KOPT-K1 (cell line): ENCODE measurements around the gene TM4SF20.
A peak's percentile ranks its signal among the peaks of the same experiment; 100 is the strongest.
"Not testable (repeated sequence)": the region's sequence is repeated elsewhere in the genome, so short reads cannot be mapped to it uniquely, and the experiment has no call there.

Source experiments
- H3K27ac ChIP-seq: fragments of 200-600 bp; sonication (generic); 2 replicates; pipeline ENCODE4 v1.5.1; 2016; ENCODE audit warnings: antibody characterized with exemption, mild to moderate bottlenecking, low read depth, low read length; ENCODE audit not compliant: poor library complexity, severe bottlenecking
- H3K36me3 ChIP-seq: fragments of 200-600 bp; sonication (generic); 2 replicates; pipeline ENCODE4 v1.5.1; 2017; ENCODE audit warnings: antibody characterized with exemption, mild to moderate bottlenecking, low read length, moderate library complexity; ENCODE audit not compliant: insufficient read depth
- H3K9me3 ChIP-seq: fragments of 200-600 bp; sonication (generic); 2 replicates; pipeline ENCODE4 v1.5.1; 2017; ENCODE audit warnings: antibody characterized with exemption, low read length, mild to moderate bottlenecking; ENCODE audit not compliant: insufficient read depth, poor library complexity, severe bottlenecking

The TM4SF20 gene

DNA sequence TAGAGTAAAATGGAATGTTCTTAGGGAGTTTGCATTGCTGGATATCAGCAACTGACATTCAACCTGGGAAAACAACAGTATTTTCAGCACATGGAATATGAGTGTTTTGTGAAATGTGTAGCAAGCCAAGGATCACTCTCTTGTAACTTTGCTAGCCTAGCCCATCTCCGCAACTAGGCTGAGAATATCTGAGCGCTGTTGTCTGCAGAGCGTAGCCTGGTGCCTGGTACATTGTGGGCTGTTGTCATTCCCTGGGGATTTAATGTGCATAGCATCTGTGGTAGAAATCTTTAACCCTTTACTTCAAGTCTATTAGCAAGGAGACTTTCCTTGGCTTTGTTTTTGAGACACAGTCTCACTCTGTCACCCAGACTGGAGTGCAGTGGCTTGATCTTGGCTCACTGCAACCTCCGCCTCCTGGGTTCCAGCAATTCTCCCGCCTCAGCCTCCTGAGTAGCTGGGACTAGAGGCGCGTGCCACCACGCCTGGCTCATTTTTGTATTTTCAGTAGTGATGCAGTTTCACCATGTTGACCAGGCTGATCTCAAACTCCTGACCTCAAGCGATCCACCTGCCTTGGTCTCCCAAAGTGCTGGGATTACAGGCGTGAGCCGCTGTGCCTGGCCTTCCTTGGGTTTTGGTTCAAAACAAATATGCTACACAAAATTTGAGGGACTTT is 14.4 kb downstream of the TM4SF20 start:
- peaks cover 18% of the 10 kb centered on the region for H3K36me3 ChIP-seq
- H3K9me3 ChIP-seq, H3K27ac ChIP-seq: not testable (repeated sequence)

DNA sequence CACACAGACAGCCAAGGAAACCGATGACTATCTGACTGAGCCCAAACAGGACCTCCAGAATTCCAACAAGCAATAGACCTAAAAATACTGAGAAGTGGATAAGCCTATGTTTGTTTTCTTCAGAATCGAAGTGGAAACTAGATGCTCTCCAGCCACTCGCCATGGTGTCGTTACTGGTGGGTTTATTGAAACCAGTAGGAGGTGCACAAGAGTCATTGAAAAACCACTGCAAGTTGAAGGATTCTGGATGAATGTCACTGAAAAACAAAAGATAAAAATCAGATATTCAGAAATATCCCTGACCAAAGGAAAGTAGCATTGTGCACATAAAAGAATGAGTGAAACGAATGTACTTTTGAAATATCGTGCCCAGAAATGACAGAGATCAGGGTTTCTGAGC is 15.3 kb downstream of the TM4SF20 start:
- no peaks in the 10 kb centered on the region for H3K9me3 ChIP-seq

DNA sequence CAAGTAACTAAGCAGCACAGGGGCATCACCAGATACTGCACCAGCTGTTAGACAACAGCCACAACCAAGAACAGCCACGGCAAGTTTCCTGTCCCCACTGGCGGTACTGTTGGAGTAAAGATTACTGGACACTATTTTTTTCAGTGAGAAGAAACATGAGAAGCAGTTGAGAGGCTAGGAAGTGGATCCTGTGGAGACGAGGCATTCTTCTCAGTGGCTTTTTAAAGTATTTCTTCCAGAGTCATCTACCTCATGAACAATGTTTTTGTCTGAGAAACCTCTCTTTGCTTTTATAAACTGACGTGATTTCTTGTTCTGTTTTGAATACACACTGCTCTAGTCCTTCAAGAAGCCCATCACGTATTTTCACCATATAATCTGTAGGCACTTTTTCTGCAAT is 18.8 kb downstream of the TM4SF20 start:
- H3K9me3 ChIP-seq: no peaks in the 10 kb centered on the region
- no peak overlapping the region for H3K27ac ChIP-seq
- H3K36me3 ChIP-seq: peaks cover 61% of the 10 kb centered on the region

More for the DNA sequence above, 15.3 kb downstream of the TM4SF20 start:
- peaks cover 27% of the 10 kb centered on the region for H3K36me3 ChIP-seq
- no peak overlapping the region for H3K27ac ChIP-seq

DNA sequence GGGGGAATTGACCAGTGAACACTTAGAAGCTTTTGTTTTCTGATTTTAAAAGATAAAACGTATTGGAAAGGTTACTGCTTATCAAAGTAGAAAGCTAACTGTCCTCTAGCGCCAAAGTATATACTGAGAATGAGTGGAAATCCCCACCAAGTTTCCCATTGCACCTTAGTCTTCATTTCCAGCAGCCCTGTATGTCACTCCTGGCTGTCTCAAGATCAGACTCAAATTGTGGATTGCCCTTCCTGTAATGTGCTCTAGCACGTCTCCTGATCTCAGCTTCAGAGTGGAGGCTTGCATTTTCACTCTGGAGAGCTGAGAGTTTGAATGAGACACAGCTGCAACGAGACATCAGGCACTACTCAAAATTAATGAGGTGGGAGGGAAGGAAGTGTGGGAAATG is 27.5 kb downstream of the TM4SF20 start:
- Histone ChIP-seq H3K27ac (no peak overlapping the region), H3K36me3 (peaks cover 60% of the 10 kb centered on the region), H3K9me3 (no peaks in the 10 kb centered on the region)

DNA sequence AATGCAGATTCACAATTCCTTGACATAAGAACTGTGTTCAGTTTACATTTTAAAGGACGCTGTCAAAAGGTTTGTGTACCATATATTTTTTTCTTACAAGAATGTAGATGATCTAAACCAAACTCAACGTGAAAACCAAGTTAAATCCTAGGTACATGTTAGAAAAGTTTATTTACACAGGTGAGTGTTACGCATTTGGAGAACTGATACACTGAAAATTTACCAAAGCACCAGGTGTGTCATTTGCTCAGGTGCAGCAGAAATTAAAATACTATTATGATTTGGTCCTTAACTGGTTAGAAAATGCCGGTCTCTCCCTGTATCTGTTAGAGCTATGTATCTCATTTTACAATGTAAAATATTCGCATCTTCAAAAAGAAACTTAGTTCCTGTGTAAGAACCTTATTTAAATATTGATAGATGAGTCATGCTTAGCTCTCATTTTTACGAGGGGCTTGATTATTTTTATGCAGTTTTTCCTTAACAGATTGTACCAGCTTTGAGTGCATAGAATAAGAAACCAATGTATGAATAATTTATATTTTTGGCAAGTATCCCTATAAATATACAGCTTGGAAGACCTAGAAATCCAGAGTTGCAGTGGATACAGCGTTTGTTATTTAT is 29.0 kb downstream of the TM4SF20 start:
- Histone ChIP-seq H3K27ac (no peak overlapping the region), H3K9me3 (no peaks in the 10 kb centered on the region), H3K36me3 (peaks cover 60% of the 10 kb centered on the region)

DNA sequence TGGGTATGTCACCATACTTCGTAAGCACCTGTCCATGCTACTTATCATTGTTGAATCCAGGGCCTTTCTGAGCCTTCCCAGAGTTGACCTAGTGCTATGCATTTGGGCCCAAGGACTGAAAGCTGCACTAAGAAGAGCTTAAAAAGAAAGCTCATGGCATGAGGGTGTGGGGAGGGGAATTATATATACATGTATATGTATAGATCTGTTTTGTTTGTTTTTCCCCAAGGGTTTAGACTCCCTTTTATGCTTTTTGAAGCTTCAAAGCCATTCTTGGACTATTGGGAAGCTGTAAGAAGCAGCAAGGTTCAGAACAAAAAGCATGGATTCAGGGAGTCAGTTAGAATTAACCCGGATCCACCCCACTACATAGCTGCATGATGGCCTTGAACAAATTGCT is 30.8 kb downstream of the TM4SF20 start:
- Histone ChIP-seq H3K36me3 (peaks cover 65% of the 10 kb centered on the region), H3K9me3 (no peaks in the 10 kb centered on the region), H3K27ac (no peak overlapping the region)

DNA sequence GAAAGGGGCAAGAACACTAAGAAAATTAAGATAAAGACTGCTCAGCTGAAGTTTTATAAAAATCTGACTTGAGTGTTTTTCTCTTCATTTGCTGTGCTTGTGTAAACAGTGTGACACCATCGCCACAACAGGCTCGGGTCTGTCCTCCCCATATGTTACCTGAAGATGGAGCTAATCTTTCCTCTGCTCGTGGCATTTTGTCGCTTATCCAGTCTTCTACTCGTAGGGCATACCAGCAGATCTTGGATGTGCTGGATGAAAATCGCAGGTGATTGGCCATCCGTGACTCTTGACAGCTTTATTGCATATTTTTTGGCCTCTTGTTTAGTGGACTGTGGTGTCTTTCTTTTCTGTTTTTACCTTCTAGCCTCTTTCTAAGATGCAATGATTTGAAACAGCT is 32.0 kb downstream of the TM4SF20 start:
- H3K9me3 ChIP-seq: no peaks in the 10 kb centered on the region
- H3K27ac ChIP-seq: no peak overlapping the region
- peaks cover 73% of the 10 kb centered on the region for H3K36me3 ChIP-seq

DNA sequence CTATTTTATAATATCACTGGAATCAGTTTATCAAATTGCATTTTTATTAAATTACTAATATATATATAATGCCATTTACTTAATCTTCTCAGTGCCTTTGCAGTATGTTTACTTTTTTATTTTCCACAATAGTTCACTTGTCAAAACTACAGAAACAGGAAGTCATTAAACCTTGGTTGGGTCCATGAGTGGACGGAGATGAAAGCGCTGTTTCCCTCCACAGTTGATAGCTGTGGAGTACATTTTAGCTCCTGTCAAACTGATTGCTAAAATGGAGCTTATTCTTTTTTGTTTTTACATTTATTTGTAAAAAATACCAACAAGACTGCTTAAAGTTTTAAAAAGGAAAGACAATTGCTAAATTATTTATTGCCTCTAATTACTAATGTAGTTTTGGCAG is 34.9 kb downstream of the TM4SF20 start:
- Histone ChIP-seq H3K36me3 (peaks cover 84% of the 10 kb centered on the region), H3K27ac (no peak overlapping the region)

DNA sequence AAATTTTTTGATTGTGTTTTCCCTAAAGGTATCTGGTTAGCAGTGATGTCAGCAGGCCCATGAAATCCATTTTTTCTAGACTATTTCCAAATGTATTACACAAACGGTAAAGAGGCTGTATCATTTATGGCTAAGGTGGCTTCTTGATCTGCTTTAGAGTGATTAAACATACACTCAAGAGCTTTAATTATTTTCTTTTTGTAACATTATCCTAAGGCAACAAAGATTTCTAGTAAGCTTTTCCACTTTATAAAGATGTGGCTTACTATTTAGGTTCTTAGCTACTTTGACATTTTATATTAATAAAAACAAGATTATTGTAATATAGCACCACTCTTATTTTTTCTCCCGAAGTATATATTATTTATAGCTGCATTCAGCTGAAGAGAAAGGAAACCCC is 37.6 kb downstream of the TM4SF20 start:
- Histone ChIP-seq H3K27ac (no peak overlapping the region), H3K9me3 (no peaks in the 10 kb centered on the region), H3K36me3 (peaks cover 84% of the 10 kb centered on the region)

More for the DNA sequence above, 34.9 kb downstream of the TM4SF20 start:
- no peaks in the 10 kb centered on the region for H3K9me3 ChIP-seq

DNA sequence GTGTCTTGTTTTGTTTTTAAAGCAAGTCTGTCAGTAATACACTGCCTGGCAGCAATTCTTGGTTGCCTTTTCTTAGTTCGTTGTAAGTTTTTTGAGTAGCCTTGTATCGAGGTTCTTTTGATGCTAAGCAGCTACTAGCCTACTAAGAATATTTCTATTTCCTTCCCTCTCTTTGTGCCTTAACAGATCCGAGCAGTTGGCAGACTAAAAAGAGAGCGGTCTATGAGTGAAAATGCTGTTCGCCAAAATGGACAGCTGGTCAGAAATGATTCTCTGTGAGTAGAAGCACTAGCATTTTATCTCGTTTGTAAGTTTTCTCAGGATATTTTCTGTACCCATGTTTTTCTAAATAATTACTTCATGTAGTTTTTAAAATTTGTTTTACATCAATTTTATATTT is 39.0 kb downstream of the TM4SF20 start:
- H3K27ac ChIP-seq: no peak overlapping the region
- H3K36me3 ChIP-seq: peaks cover 84% of the 10 kb centered on the region

DNA sequence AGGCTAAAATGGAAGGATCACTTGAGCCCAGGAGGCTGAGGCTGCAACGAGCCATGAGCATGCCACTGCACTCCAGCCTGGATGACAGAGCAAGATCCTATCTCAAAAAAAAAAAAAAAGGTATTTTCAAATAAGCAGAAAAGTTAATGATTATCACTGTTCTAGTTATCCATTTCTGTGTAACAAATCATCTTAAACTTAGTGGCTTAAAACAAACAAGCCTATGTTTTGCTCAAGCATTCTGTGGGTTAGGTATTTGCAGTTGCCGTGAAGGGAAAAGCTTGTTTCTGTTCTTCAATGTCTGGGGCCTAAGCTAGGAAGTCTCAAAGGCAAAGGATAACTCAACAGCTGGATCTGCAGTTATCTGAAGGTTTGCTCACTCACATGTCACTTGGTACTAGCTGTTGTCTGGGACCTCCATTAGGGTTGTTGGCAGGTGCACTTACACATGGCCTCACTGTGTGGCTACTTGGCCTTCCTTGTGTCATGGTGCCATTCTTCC is 40.0 kb downstream of the TM4SF20 start:
- no peaks in the 10 kb centered on the region for H3K9me3 ChIP-seq
- H3K36me3 ChIP-seq: peaks cover 94% of the 10 kb centered on the region
- H3K27ac ChIP-seq: no peak overlapping the region

More for the DNA sequence above, 39.0 kb downstream of the TM4SF20 start:
- H3K9me3 ChIP-seq: no peaks in the 10 kb centered on the region

DNA sequence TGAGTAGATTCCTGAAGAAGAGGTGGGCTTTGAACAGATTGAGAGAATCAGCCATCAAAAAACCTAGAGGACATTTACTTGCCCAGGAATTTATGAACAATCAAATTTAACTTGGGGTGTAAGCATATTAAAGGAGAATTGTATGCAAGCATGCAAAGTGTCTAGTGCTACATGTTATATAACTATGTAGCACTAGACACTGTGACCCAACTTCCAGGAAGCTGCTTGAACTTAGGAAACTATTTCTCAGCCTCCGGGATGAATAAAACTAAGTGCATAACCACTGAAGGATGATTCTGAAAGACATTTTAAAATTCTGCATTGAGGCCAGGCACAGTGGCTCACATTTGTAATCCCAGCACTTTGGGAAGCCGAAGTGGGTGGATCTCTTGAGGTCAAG is 41.7 kb downstream of the TM4SF20 start:
- H3K27ac ChIP-seq: no peak overlapping the region
- peaks cover 96% of the 10 kb centered on the region for H3K36me3 ChIP-seq
- H3K9me3 ChIP-seq: no peaks in the 10 kb centered on the region

DNA sequence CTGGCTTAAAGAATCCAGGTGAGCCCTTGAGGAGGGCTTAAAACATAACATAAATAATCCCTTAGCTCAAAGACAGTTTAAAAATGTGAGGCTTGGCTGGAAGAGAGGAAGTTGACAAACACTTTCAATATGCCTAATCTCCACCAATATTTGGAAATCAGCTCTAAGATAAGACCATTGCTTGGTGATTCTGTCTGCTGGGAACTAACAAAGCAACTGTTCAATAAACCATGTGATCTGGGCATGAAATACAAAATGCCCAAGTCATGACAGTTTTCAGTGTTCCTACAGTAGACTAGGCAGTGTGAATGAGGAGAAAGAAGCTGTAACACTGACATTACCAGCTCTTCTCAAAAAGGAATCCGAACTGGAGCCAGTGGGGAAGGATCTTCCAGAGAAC is 43.4 kb downstream of the TM4SF20 start:
- Histone ChIP-seq H3K36me3 (peaks cover 95% of the 10 kb centered on the region), H3K27ac (no peak overlapping the region), H3K9me3 (no peaks in the 10 kb centered on the region)

DNA sequence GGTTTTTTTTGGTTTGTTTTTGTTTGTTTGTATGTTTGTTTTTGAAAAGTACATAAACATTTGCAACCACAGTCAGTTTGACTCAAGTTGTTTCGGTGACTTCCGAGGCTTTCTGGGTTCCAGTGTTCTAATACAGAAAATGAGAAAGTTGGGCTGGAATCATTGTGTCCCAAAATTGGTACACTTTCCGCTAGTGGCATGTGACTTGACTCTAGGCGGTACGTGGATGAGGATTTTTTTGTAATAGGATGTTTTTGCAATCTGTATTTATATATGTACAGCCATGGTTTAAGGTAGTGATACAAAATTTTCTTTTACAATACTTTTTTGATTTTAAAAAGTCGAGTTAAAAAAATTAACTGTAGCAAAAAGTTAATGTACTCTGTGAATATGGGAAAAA is 52.3 kb downstream of the TM4SF20 start:
- H3K36me3 ChIP-seq: peaks cover 29% of the 10 kb centered on the region
- H3K9me3 ChIP-seq: no peaks in the 10 kb centered on the region
- no peak overlapping the region for H3K27ac ChIP-seq

DNA sequence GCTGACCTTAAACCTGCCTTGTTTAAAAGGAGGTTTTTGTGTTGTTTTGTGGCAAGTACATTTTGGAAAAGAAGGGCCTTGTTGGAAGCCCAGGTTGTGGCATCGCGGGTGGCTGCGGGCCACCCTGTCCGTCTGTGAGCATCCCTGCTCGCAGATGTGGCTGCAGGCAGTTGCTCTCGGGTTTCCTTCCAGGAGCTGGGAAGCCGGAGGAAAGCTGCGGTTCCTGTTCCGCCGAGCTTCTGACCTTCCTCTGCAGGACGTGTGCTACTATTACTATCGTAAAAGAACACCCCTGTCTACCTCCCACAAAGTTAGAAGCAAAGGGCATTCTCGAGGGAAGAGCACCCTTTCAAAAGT is 53.3 kb downstream of the TM4SF20 start:
- peak overlapping the region; percentile 83 for H3K27ac ChIP-seq
- no peaks in the 10 kb centered on the region for H3K9me3 ChIP-seq
- H3K36me3 ChIP-seq: peaks cover 21% of the 10 kb centered on the region
